GM19395 (cell line): ENCODE results near the gene ZNF777.
A peak's percentile ranks its signal among the peaks of the same experiment; 100 is the strongest.

Source experiments
- ATAC-seq: cut with Tn5 transposase; IDR thresholded peaks from one replicate; pipeline ENCODE4 v1.9.1; 2021; ENCODE audit warnings: mild to moderate bottlenecking, moderate library complexity; ENCODE audit not compliant: unreplicated experiment

Gene ZNF777

DNA sequence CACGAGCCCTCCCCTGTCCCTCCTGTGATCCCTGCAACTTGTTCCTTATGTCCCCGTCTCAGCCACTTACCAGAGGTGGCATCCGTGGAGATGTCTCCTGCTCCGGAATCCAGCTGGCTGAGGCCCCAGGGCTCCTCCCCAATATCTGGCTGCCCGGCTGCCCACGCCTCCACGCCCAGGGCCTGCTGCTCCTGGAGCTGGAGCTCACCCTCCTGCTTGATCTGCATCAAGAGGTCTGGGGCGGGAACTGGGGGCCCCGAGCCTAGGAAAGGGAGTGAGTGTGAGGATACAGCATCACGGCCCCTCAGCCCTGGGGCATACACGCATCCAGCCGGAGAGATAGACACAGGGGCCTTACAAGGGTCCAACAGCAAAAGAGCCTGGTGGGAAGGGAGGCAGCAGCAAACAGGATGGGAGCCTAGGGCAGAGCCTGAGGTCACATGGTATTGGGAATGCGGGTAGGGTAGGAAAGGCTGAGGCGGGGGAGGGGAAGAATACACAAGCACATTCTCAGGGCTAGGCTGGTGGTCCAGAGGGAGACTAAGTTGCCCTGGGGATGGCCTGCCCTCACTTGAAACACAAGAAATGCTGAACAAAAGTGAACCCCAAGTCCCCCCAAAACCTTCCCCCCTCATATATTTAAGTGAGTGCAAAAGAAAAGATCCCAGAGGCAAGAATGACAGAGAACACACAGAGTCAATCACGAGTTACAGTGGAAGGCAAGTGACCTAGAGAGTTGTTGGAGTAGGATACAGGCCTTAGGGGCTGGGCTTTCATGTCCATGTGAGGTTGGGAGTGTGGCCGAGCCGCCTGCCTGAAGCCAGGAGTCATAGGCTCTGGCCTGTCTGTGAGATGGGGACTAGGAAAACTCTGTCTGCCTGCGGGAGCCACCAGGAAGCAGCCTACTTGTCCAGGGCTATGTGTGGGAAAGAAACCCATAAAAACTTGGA, 16.9 kb upstream of the ZNF777 start:
- no peak for ATAC-seq

DNA sequence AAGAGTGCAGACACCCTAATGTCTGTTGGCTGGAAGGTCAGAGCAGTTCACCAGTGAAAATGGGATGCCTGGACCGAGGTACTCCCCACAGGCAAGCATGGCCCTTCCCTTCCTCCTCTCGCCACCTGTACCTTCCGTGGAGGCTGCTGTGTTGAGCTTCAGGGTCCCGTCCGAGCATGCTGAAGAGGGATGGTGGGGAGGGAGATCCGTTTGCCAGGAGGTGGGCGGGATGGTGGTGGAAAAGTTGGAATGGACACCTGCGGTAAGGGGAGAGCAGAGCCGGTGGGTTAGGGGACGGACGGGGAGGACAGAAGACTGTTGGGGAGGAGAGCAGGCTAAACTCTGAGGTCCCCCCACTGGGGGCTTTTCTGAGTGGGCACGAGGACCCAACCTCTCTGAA, 15.9 kb upstream of the ZNF777 start:
- ATAC-seq = no peak

DNA sequence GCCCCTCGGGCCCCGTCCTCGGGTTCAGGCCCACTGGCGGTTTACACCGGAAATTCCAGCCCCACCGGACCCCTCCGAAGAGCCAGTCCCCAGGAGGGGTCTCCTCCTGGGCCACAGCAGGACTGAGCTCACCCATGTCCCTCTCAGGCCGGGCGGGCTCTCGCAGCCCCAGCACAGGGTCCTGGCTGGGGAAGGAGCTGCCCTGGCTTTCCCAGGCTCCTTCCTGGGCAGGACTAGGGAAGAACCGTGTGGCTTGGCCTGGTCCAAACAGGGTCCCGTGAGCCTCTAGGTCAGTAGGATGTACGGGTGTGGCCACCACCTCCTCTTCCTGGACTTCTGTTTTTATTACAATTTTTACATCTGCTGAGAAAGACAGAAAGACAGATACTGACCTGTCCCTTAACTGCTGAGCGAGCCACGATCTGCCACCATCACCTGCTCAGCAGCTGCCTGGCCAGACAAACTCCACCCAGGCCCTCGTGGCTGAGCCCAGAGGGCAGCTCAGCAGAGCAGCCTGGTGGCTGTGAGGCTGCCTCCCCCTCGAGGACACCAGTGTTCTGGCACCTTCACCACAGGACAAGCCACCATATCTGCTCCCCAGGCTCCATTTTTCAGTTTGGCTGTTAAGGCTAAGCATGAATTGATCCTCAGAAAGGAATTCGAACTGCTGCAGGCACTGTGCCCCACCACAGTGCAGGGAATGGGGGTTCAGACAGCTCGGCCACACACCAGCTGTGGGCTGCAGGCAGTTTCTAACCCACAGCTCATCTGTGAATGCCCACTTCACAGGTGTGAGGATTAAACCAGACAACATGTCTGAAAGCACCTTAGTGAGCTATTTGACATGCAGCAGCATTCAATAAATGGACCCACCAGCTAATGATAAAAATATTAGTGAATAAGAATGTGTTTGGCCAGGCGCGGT, 14.5 kb upstream of the ZNF777 start:
- ATAC-seq = no peak

DNA sequence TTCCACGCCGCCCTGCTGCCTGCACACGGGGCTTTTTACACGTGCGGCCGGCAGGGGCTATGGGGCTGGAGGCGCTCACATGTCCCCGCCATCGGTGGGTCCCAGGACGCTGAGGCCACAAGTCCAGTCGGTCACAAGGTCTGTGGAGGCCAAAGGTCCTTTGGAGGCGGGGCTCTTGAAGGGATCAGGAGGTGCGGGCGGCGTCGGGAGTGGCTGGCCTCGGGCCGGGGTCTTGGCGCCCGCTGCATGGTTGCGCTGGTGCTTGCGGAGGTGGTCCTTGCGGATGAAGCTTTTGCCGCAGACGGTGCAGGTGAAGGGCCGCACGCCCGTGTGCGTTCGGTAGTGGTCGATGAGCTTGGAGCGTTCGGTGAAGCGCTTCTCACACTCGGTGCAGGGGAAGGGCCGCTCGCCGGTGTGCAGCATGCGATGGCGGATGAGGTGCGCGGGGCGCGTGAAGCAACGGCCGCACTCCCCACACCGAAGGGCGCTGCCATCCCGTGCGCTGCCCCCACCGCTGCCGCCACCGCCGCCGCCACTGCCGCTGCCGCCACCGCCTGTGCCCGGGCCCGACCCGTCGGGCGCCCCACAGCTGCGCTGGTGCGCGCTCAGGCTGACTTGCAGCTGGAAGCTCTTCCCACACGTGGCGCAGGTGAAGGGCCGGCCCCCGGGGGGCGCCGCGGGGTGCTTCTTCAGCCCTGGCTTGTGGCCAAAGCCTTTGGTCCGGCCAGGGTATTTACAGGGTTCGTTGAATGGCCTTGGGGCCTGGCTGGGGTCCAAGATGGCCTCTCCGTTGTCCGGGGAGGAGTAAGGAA, 13.7 kb upstream of the ZNF777 start:
- no peak for ATAC-seq

DNA sequence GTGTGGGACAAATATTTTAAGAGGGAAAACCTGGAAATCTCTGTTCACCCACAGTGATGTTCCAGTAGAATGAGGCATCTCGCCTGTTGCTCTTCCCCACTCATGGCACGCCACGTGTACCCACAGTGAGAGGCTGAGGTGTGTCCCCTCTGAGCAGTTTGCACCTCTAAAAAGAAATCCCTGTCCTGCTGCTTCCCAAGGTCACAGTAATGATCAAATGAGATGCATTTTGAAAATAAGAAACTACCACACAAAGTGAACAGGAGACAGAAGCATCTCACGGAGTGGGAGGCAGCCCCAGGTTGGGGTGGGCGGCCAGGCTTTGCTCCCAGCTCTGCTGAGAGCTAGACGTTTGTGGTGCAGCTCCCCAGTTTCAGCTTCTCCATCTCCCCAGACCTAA, 12.4 kb upstream of the ZNF777 start:
- no peak for ATAC-seq

- no peak for ATAC-seq
Measured at GRCh38 chr7:149471289-149471953, 10.6 kb upstream of the ZNF777 start.

- no peak for ATAC-seq
Measured at GRCh38 chr7:149469806-149470205, 8.9 kb upstream of the ZNF777 start.

- no peak for ATAC-seq
Measured at GRCh38 chr7:149468208-149468607, 7.3 kb upstream of the ZNF777 start.

- no peak for ATAC-seq
Measured at GRCh38 chr7:149467321-149467859, 6.5 kb upstream of the ZNF777 start.

- ATAC-seq = no peak
Measured at GRCh38 chr7:149466364-149466763, 5.5 kb upstream of the ZNF777 start.

- no peak for ATAC-seq
Measured at GRCh38 chr7:149463500-149464161, 2.8 kb upstream of the ZNF777 start.

GRCh38 chr7:149462101-149462520, 1.2 kb upstream of the ZNF777 start:
- no peak for ATAC-seq

GRCh38 chr7:149459540-149460452, 1.1 kb downstream of the ZNF777 start:
- ATAC-seq = peak; percentile 41

- no peak for ATAC-seq
Measured at GRCh38 chr7:149459201-149459539, 1.7 kb downstream of the ZNF777 start.

DNA sequence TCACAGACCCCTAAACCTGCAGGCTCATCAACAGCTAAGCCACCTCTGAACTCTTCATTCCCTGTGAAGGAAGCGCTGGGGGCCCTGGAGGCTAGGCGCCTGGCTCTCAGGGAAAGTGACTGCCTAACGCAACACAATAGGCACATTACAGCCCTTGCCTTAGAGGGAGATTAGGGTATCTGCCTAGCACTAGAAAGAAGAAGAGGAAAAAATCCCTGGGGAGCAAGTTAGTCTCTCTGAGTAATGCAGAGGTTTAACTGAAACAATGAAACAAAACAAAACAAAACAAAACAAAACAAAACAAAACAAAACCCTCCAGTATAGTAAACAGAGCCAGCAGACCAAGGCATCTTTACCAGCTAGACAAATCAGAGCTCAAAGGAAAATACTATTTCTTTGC, 2.6 kb downstream of the ZNF777 start:
- no peak for ATAC-seq

DNA sequence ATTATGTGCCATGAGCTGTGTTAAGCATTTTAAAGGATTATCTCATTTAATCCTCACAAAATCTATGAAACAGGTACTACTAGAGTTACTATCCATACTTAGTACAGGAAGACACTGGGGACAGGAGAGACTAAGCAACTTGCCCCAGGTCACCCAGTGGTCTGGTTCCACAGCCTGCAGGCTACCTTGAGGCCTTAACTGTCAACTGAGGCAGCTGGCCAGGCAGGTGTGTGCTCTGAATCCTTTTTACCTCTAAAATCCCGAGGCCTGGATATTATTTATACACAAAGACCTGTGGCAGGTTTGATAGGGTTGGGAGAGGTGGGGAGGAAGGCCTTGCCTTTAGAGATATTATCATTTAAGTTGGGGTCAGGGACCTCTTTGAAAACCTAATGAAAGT, 3.1 kb downstream of the ZNF777 start:
- ATAC-seq = no peak

- ATAC-seq = no peak
Measured at GRCh38 chr7:149456506-149457421, 4.1 kb downstream of the ZNF777 start.
